ENCODE measurements around the gene NIPSNAP2. TPM values are rescaled to one million over a fixed set of nuclear protein-coding genes. Genes with fewer than 3 reads are reported as not detected.
"Not testable (repeated sequence)": the region's sequence is repeated elsewhere in the genome, so short reads cannot be mapped to it uniquely, and the experiment has no call there.

Gene NIPSNAP2
- total and polyA plus RNA-seq, 2 of the 13 experiments (the other 11 are each of a cell fraction or from before 2014, with no cell fraction given) = 40.3 to 61.5 TPM

DNA sequence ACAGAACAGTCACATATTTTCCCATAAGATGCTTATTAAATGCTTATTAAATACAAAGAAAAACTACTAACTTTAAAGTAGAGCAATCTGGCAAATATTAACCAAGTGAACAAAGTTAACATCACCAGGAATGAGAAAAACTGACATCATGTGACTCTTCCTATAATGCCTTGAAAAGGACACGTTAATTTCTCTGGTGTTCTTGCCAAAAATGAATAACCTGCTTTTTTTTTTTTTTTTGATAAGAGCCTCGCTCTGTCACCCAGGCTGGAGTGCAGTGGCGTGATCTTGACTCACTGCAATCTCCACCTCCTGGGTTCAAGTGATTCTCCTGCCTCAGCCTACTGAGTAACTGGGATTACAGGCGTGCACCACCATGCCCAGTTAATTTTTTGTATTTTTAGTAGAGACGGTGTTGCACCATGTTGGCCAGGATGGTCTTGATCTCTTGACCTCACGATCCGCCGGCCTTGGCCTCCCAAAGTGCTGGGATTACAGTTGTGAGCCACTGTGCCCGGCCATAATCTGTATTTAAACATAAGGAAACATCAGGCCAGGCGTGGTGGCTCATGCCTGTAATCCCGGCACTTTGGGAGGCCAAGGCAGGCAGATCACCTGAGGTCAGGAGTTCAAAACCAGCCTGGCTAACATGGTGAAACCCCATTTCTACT, 83.2 kb downstream of the NIPSNAP2 start:
- DNase-seq (ENCODE audit: low spot score); CTCF ChIA-PET (ENCODE audit: low intra/inter-chr PET ratio, low total read pairs); H4K20me1 ChIP-seq (ENCODE audit: insufficient read depth, low read length); BruUV-seq (replicated peaks); in situ Hi-C loops (cut with HindIII; ENCODE audit: extremely low pct_ligation_motif_present, low pct_unique_long_range_greater_than_20kb); H3K9ac ChIP-seq (ENCODE audit: insufficient read depth, low read depth, low read length); H2AFZ ChIP-seq (ENCODE audit: low read length); FAIRE-seq; H3K27me3 ChIP-seq (ENCODE audit: control insufficient read depth in 1 of 2, insufficient read depth in 2 of 2, low read length in 2 of 2); H3K36me3 ChIP-seq (replicated peaks in 1 of 2; ENCODE audit: control insufficient read depth in 1 of 2, insufficient read depth in 2 of 2, low read length in 2 of 2); ATAC-seq; H3K9me3 ChIP-seq (ENCODE audit: low read length); TF ChIP-seq USF2 (IDR thresholded peaks at IDR 0.05; ENCODE audit: low read depth, low read length): not testable (repeated sequence)
- Histone ChIP-seq H3K4me2 (ENCODE audit: low read depth, low read length) (peak overlapping the region; percentile 48), H3K4me3 (replicated peaks in 1 of 3; ENCODE audit: insufficient read depth in 1 of 3, low read depth in 2 of 3, low read length in 3 of 3) (peak overlapping the region in 1 of 3 experiments; percentile 31; a peak in 1 of 6 replicates), H3K27ac (ENCODE audit: extremely low read length, insufficient read depth, low read length) (peak overlapping the region; percentile 71), H3K79me2 (ENCODE audit: insufficient read depth, low read length) (peaks cover 25% of the 10 kb centered on the region), H3K4me1 (ENCODE audit: insufficient read depth, low read length) (peaks cover 57% of the 10 kb centered on the region)
- intact Hi-C loops (cut with micrococcal nuclease; ENCODE audit: unreplicated experiment) = loop anchor here (1.0 kb wide), 1 partner anchor 13 kb away; no protein-coding TSS in a partner anchor
- WGBS (ENCODE audit: low lambda C conversion rate) = 9% methylated on average over 11 of the region's 11 CpGs
- POLR2A ChIA-PET = interaction anchor here (0.7 to 1.8 kb wide), 3 partner anchors 14 to 41 kb away, joined by 4 to 19 read pairs (median 4); no protein-coding TSS in a partner anchor
- TF ChIP-seq, protein P1, sequence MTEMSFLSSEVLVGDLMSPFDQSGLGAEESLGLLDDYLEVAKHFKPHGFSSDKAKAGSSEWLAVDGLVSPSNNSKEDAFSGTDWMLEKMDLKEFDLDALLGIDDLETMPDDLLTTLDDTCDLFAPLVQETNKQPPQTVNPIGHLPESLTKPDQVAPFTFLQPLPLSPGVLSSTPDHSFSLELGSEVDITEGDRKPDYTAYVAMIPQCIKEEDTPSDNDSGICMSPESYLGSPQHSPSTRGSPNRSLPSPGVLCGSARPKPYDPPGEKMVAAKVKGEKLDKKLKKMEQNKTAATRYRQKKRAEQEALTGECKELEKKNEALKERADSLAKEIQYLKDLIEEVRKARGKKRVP (CRISPR knock-in tag; IDR thresholded peaks at IDR 0.05) = 0 out of 4 replicates have a peak, but pooled peaks of 1 of the 2 experiments have one; percentile 33
- TF ChIP-seq, protein P2, sequence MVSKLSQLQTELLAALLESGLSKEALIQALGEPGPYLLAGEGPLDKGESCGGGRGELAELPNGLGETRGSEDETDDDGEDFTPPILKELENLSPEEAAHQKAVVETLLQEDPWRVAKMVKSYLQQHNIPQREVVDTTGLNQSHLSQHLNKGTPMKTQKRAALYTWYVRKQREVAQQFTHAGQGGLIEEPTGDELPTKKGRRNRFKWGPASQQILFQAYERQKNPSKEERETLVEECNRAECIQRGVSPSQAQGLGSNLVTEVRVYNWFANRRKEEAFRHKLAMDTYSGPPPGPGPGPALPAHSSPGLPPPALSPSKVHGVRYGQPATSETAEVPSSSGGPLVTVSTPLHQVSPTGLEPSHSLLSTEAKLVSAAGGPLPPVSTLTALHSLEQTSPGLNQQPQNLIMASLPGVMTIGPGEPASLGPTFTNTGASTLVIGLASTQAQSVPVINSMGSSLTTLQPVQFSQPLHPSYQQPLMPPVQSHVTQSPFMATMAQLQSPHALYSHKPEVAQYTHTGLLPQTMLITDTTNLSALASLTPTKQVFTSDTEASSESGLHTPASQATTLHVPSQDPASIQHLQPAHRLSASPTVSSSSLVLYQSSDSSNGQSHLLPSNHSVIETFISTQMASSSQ (IDR thresholded peaks at IDR 0.05; ENCODE audit: low read depth) = peak; percentile 46; the same call in 1 of the 2 replicates
- TF ChIP-seq, protein P2 (CRISPR knock-in tag; IDR thresholded peaks at IDR 0.05; ENCODE audit: borderline replicate concordance) = not testable (repeated sequence)
- TF ChIP-seq HNF4A (CRISPR knock-in tag; IDR thresholded peaks at IDR 0.05) (peak; percentile 54), ADNP (CRISPR knock-in tag; IDR thresholded peaks at IDR 0.05) (peak; percentile 41; the same call in 1 of the 2 replicates), USF2 (CRISPR knock-in tag; IDR thresholded peaks at IDR 0.05; ENCODE audit: borderline replicate concordance) (peak; percentile 25; the same call in 1 of the 2 replicates), ZMYM2 (CRISPR knock-in tag; IDR thresholded peaks at IDR 0.05) (0 out of 2 replicates have a peak, but pooled peaks have one; percentile 15), ARID4A (CRISPR knock-in tag; IDR thresholded peaks at IDR 0.05; ENCODE audit: borderline replicate concordance) (peak; percentile 10; the same call in 1 of the 2 replicates), TBX2 (CRISPR knock-in tag; IDR thresholded peaks at IDR 0.05; ENCODE audit: borderline replicate concordance) (0 out of 2 replicates have a peak, but pooled peaks have one; percentile 2)
